HepG2 (cell line): Measurements from ENCODE around the gene GFOD1. TPM values are rescaled to one million over a fixed set of nuclear protein-coding genes. Genes with fewer than 3 reads are reported as not detected.
A peak's percentile ranks its signal among the peaks of the same experiment; 100 is the strongest.

Source experiments
- ATAC-seq: fragments of 200-7000 bp; cut with Tn5 transposase; 3 replicates; pipeline ENCODE4 v1.9.1; 2020; ENCODE audit warnings: mild to moderate bottlenecking, moderate library complexity
- BruUV-seq: library from RNA; stranded (reverse); fragments of 400-500 nt; replicated peaks from 2 replicates; lab custom pipeline; 2021; lab: Mats Ljungman, UMichigan
- CTCF ChIA-PET: fragments of 300-600 bp; formaldehyde crosslinking; extraction: SDS; loops from one replicate; lab custom pipeline; 2021; ENCODE audit warnings: low total read pairs, inconsistent platforms, low intra/inter-chr PET ratio; lab: Yijun Ruan, JAX
- POLR2A ChIA-PET: fragments of 350-600 bp; sonication (Branson Sonifier 250); formaldehyde crosslinking; loops from one replicate; lab custom pipeline; 2020; ENCODE audit warnings: antibody characterized with exemption, inconsistent platforms; lab: Yijun Ruan, JAX
- DNase-seq: peaks from one replicate; pipeline ENCODE4 v3.0.0-alpha.2; 2015; ENCODE audit warnings: low spot score
- FAIRE-seq: peaks from 3 replicates; lab custom pipeline; 2011; peaks lifted over from hg19 to GRCh38; lab: Jason Lieb, UNC
- H2AFZ ChIP-seq: one replicate; pipeline ENCODE4 v1.6.1; 2011; ENCODE audit warnings: low read length, inconsistent platforms
- H3K27ac ChIP-seq: fragments of 300-600 bp; 3 replicates; pipeline ENCODE4 v1.8.0; 2011; ENCODE audit warnings: mixed run types, mild to moderate bottlenecking, mixed read lengths, low read length, inconsistent platforms; ENCODE audit not compliant: insufficient read depth; ENCODE audit errors: extremely low read length
- H3K27me3 ChIP-seq, 2 experiments: fragments of 200-600 bp in 1 of 2; 2 replicates in 1 of 2; 3 replicates in 1 of 2; pipeline versions ENCODE4 v1.6.0 to v1.8.0; 2011; ENCODE audit warnings: low read length in 2 of 2, mild to moderate bottlenecking in 2 of 2, moderate library complexity in 2 of 2, inconsistent platforms in 1 of 2; ENCODE audit not compliant: insufficient read depth in 2 of 2, control insufficient read depth in 1 of 2
- H3K36me3 ChIP-seq, 2 experiments: fragments of 200-600 bp in 1 of 2; replicated peaks in 1 of 2; 2 replicates in 1 of 2; 3 replicates in 1 of 2; pipeline versions ENCODE4 v1.5.1 to v1.8.0; 2011; ENCODE audit warnings: low read length in 2 of 2, inconsistent platforms in 1 of 2; ENCODE audit not compliant: insufficient read depth in 2 of 2, control insufficient read depth in 1 of 2
- H3K4me1 ChIP-seq: 2 replicates; pipeline ENCODE4 v1.5.1; 2012; ENCODE audit warnings: low read length, inconsistent platforms; ENCODE audit not compliant: insufficient read depth
- H3K4me2 ChIP-seq: 2 replicates; pipeline ENCODE4 v1.6.0; 2011; ENCODE audit warnings: low read depth, low read length, inconsistent platforms
- H3K4me3 ChIP-seq, 3 experiments: fragments of 200-600 bp in 1 of 3; sonication (generic), shearing (Covaris generic) in 1 of 3; replicated peaks in 1 of 3; 2 replicates each; pipeline ENCODE4 v1.5.1; 2011 to 2016; ENCODE audit warnings: low read length in 3 of 3, inconsistent platforms in 2 of 3, low read depth in 2 of 3, mild to moderate bottlenecking in 2 of 3, control low read depth in 1 of 3, mixed read lengths in 1 of 3; ENCODE audit not compliant: insufficient read depth in 1 of 3
- H3K79me2 ChIP-seq: one replicate; pipeline ENCODE4 v1.6.1; 2011; ENCODE audit warnings: low read length, inconsistent platforms; ENCODE audit not compliant: insufficient read depth
- H3K9ac ChIP-seq: 2 replicates; pipeline ENCODE4 v1.6.0; 2011; ENCODE audit warnings: mild to moderate bottlenecking, low read depth, low read length, inconsistent platforms; ENCODE audit not compliant: insufficient read depth
- H3K9me3 ChIP-seq: 2 replicates; pipeline ENCODE4 v1.5.1; 2012; ENCODE audit warnings: mild to moderate bottlenecking, low read length
- H4K20me1 ChIP-seq: 2 replicates; pipeline ENCODE4 v1.6.0; 2011; ENCODE audit warnings: inconsistent platforms, mild to moderate bottlenecking, low read length, moderate library complexity; ENCODE audit not compliant: insufficient read depth
- CREB3 ChIP-seq: sonication (generic); formaldehyde crosslinking; IDR thresholded peaks from 2 replicates; pipeline ENCODE4 v1.5.0; 2020; ENCODE audit warnings: missing genetic modification reagents
- FOXA1 ChIP-seq, 2 experiments: fragments of 450-650 bp in 1 of 2; sonication (generic) in 1 of 2; formaldehyde crosslinking in 1 of 2; IDR thresholded peaks; 2 replicates each; pipeline versions ENCODE4 v1.4.0 to v1.6.1; 2016 to 2020; ENCODE audit warnings: missing genetic modification reagents in 1 of 2
- FOXJ3 ChIP-seq: sonication (generic); formaldehyde crosslinking; IDR thresholded peaks from 2 replicates; pipeline ENCODE4 v1.4.0; 2020; ENCODE audit warnings: missing genetic modification reagents, mild to moderate bottlenecking, borderline replicate concordance
- LBX2 ChIP-seq: sonication (generic); formaldehyde crosslinking; IDR thresholded peaks from 2 replicates; pipeline ENCODE4 v1.5.0; 2020; ENCODE audit warnings: missing genetic modification reagents, mild to moderate bottlenecking, borderline replicate concordance
- NFRKB ChIP-seq: fragments of 450-650 bp; IDR thresholded peaks from 2 replicates; pipeline ENCODE4 v1.6.1; 2017
- SOX5 ChIP-seq: IDR thresholded peaks from 2 replicates; pipeline ENCODE4 v1.6.1; 2016; ENCODE audit warnings: borderline replicate concordance
- SRF ChIP-seq: IDR thresholded peaks from 2 replicates; pipeline ENCODE4 v1.6.1; 2011; ENCODE audit warnings: mild to moderate bottlenecking, low read depth, low read length, moderate library complexity
- TGIF2 ChIP-seq: IDR thresholded peaks from 2 replicates; pipeline ENCODE4 v1.6.1; 2016; ENCODE audit warnings: control low read depth, missing compliant biosample characterization
- ZBTB40 ChIP-seq, 2 experiments: fragments of 450-650 bp in 1 of 2; sonication (generic) in 1 of 2; formaldehyde crosslinking in 1 of 2; IDR thresholded peaks; 2 replicates each; pipeline versions ENCODE4 v1.6.1 to v1.8.0; 2016 to 2022; ENCODE audit warnings: antibody characterized with exemption in 1 of 2, mild to moderate bottlenecking in 1 of 2, missing genetic modification reagents in 1 of 2
- ZNF274 ChIP-seq: sonication (generic); formaldehyde crosslinking; IDR thresholded peaks from 2 replicates; pipeline ENCODE4 v1.5.1; 2020; ENCODE audit warnings: mild to moderate bottlenecking, missing genetic modification reagents
- ZNF639 ChIP-seq: conservative IDR thresholded peaks from 2 replicates; pipeline ENCODE4 v1.6.1; 2018; ENCODE audit warnings: missing genetic modification reagents
- WGBS: methylation state at CpG from one replicate; pipeline ENCODE4 v1.1.6; 2017; ENCODE audit warnings: low lambda C conversion rate; 5-methylcytosine and 5-hydroxymethylcytosine counted together
- in situ Hi-C: cut with HindIII; loops from 2 replicates; pipeline ENCODE4 v1.10.0; 2017; ENCODE audit warnings: low pct_unique_long_range_greater_than_20kb; ENCODE audit not compliant: extremely low pct_ligation_motif_present
- intact Hi-C: fragments of 100-400 bp; cut with micrococcal nuclease; formaldehyde crosslinking; loops from one replicate; pipeline ENCODE4 v1.10.0; 2022; ENCODE audit not compliant: unreplicated experiment
- polyA plus RNA-seq, 8 experiments: library from polyadenylated mRNA; depleted of rRNA in 3 of 8; stranded (reverse) in 7 of 8; unstranded in 1 of 8; fragments of >200 nt; fragmentation: Illumina TruSeq in 4 of 8; extraction: Trizol in 4 of 8; gene quantifications; 2 replicates each; pipeline versions ENCODE4 v1.2.1 to v1.2.3, GENCODE V29; 2011 to 2016; ENCODE audit warnings: low read depth in 4 of 8, missing spikeins in 1 of 8, mixed read lengths in 1 of 8; ENCODE audit not compliant: insufficient read depth in 1 of 8
- total RNA-seq, 5 experiments: library from RNA; depleted of rRNA; stranded (reverse); fragments of >200 nt; fragmentation: Illumina TruSeq; extraction: Trizol; gene quantifications; 2 replicates each; pipeline ENCODE4 v1.2.3, GENCODE V29; 2016; ENCODE audit warnings: low read depth in 1 of 5

The GFOD1 gene
- total and polyA plus RNA-seq, 2 of the 13 experiments (the other 11 are each of a cell fraction or from before 2014, with no cell fraction given), result 1.9 to 6.4 TPM

GRCh38 chr6:13412639-13413465 lies 74.5 kb downstream of the GFOD1 start:
- TSS peak; percentile 93 for BruUV-seq
- Histone ChIP-seq H3K4me1 (peaks cover 83% of the 10 kb centered on the region), H4K20me1 (no peaks in the 10 kb centered on the region), H3K79me2 (no peaks in the 10 kb centered on the region), H3K36me3 (no peaks in the 10 kb centered on the region), H3K4me2 (peak overlapping the region; percentile 73), H2AFZ (no peak overlapping the region), H3K27ac (peak overlapping the region; percentile 58), H3K27me3 (no peaks in the 10 kb centered on the region), H3K4me3 (peak overlapping the region in 1 of 3 experiments; percentile 45; a peak in 2 of 6 replicates), H3K9ac (peak overlapping the region; percentile 56), H3K9me3 (no peaks in the 10 kb centered on the region)
- POLR2A ChIA-PET, result interaction anchor here (0.5 to 3.2 kb wide), 12 partner anchors 10 to 202 kb away, joined by 3 to 25 read pairs (median 4); partner anchors contain the start of genes GFOD1, NOL7, SIRT5 and TBC1D7
- in situ Hi-C loops (loop anchor here (5.0 kb wide), 1 partner anchor 69 kb away; no protein-coding TSS in a partner anchor), intact Hi-C loops (no loop called here)
- DNase-seq, result peak; percentile 80
- CTCF ChIA-PET, result no interaction called here
- FAIRE-seq, result peak; percentile 74
- 11% methylated on average over 9 of the region's 9 CpGs for WGBS
- peak; percentile 74 for ATAC-seq
- TF ChIP-seq FOXA1 (IDR thresholded peaks at IDR 0.05) (no peak), FOXA1 (CRISPR knock-in tag; IDR thresholded peaks at IDR 0.05) (no peak), NFRKB (no peak), LBX2 (CRISPR knock-in tag) (no peak), SRF (no peak), TGIF2 (CRISPR knock-in tag) (no peak), SOX5 (peak; percentile 38; the same call in 1 of the 2 replicates), ZNF639 (no peak), FOXJ3 (CRISPR knock-in tag) (no peak), CREB3 (CRISPR knock-in tag) (no peak), ZBTB40 (IDR thresholded peaks at IDR 0.05) (no peak), ZBTB40 (CRISPR knock-in tag; IDR thresholded peaks at IDR 0.05) (no peak), ZNF274 (CRISPR knock-in tag) (no peak)
